ENCODE measurements around the gene TPMT. TPM values are rescaled to one million over a fixed set of nuclear protein-coding genes. Genes with fewer than 3 reads are reported as not detected.
A peak's percentile ranks its signal among the peaks of the same experiment; 100 is the strongest.

Gene TPMT
- total RNA-seq, 4 donors from 2014 or later: 16.3 to 50.8 (median 26.4) TPM

DNA sequence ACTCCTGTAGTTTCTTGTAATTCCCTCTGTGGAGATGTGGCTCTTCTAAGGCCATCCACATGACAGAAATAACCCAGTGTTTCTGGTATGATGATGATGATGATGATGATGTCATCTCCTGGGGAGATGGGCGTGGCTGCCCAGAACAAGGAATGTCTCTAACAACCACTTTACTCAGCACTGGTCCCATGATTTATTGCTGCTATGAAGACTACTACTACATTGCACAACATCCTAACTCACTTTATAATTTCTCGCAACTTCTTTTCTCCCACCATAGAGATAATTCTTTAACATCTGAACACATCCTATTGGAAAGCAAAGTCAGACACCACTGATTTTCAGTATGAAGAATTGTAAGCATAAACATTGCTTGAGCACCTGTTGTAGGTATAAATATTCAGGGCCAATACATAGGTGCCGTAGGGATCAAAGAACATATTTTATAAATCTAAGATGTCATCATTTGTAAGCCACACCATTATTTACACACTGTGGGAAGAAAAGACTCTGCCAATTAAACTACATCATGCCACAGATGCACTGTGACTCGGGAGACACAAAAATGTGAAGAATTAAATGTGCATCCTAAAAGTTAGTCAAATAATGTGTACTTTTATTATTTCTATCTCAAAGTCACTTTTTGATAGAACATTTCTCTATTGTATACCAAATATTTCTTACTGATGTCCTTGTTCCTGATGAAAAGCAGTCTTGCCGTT, 6.4 kb downstream of the TPMT start:
- Histone ChIP-seq H3K36me3 (peaks cover 0 to 21% (median 0%) of the 10 kb centered on the region in 3 donors), H3K9me3 (no peaks in the 10 kb centered on the region), H3K4me1 (peaks cover 0 to 18% (median 0%) of the 10 kb centered on the region in 4 donors), H3K27ac (peak overlapping the region in 3 of 4 donors; percentile 1 to 77 (median 64)), H3K27me3 (no peaks in the 10 kb centered on the region), H3K4me3 (no peak overlapping the region)
- DNase-seq: peak in 2 of 3 donors; percentile 51 to 84
- TF ChIP-seq POLR2A (IDR thresholded peaks at IDR 0.05) (peak in 1 of 2 donors; percentile 12), CTCF (IDR thresholded peaks at IDR 0.05) (no peak)

DNA sequence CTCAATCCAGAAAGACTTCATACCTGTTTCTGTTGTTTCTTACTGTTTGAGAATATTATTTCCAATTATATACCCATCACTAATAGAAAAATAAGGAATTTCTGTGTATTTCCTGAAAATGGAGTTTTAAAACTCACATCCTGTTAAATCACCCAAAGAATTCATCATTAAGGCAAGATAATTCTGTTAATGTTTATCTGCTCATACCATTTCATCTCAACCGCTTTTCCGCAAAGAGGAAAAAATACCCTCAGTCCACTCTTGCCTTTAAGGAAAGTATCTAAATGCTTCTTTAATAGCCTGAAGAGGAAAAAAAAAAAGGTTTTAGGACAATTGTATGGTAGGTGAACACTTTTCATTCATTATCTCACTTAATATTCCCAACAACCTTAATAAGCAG, 7.3 kb downstream of the TPMT start:
- Histone ChIP-seq H3K27me3 (no peaks in the 10 kb centered on the region), H3K4me1 (peaks cover 0 to 18% (median 0%) of the 10 kb centered on the region in 4 donors), H3K9me3 (no peaks in the 10 kb centered on the region), H3K4me3 (no peak overlapping the region), H3K27ac (peak overlapping the region in 3 of 4 donors; percentile 1 to 77 (median 64)), H3K36me3 (peaks cover 0 to 29% (median 0%) of the 10 kb centered on the region in 3 donors)
- TF ChIP-seq POLR2A (IDR thresholded peaks at IDR 0.05) (no peak), CTCF (IDR thresholded peaks at IDR 0.05) (no peak)
- DNase-seq: no peak

GRCh38 chr6:18147160-18147559, 7.7 kb downstream of the TPMT start:
- no peak overlapping the region for H3K4me3 ChIP-seq
- peaks cover 0 to 33% (median 0%) of the 10 kb centered on the region in 3 donors for H3K36me3 ChIP-seq
- peak in 1 of 3 donors; percentile 53 for DNase-seq
- H3K9me3 ChIP-seq: no peaks in the 10 kb centered on the region
- TF ChIP-seq POLR2A (IDR thresholded peaks at IDR 0.05): no peak
- TF ChIP-seq CTCF (IDR thresholded peaks at IDR 0.05): no peak
- peaks cover 0 to 18% (median 0%) of the 10 kb centered on the region in 4 donors for H3K4me1 ChIP-seq
- peak overlapping the region in 3 of 4 donors; percentile 1 to 77 (median 64) for H3K27ac ChIP-seq
- H3K27me3 ChIP-seq: no peaks in the 10 kb centered on the region

DNA sequence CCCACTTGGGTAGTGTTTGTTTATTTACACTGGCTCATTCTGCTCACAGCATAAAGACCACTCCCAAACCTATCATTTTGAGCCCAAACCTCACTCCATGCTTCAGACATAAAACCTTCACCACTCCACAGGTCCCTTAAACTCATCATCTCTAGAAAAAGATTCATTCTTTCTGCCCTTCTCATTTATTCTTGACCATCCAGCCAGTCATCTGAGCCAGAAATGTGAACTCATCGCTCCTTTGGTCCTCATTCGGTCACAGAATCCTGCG, 12.4 kb downstream of the TPMT start:
- Histone ChIP-seq H3K27me3 (no peaks in the 10 kb centered on the region), H3K36me3 (peaks cover 0 to 68% (median 0%) of the 10 kb centered on the region in 3 donors), H3K4me1 (peaks cover 0 to 2% (median 0%) of the 10 kb centered on the region in 4 donors), H3K4me3 (no peak overlapping the region), H3K9me3 (no peaks in the 10 kb centered on the region), H3K27ac (no peak overlapping the region)
- TF ChIP-seq POLR2A (IDR thresholded peaks at IDR 0.05): no peak
- no peak for TF ChIP-seq CTCF (IDR thresholded peaks at IDR 0.05)
- no peak for DNase-seq

GRCh38 chr6:18141805-18142590, 12.9 kb downstream of the TPMT start:
- no peak for DNase-seq
- H3K36me3 ChIP-seq: peaks cover 0 to 71% (median 0%) of the 10 kb centered on the region in 3 donors
- H3K4me1 ChIP-seq: no peaks in the 10 kb centered on the region
- H3K9me3 ChIP-seq: no peaks in the 10 kb centered on the region
- no peak overlapping the region for H3K4me3 ChIP-seq
- H3K27ac ChIP-seq: no peak overlapping the region
- no peaks in the 10 kb centered on the region for H3K27me3 ChIP-seq
- no peak for TF ChIP-seq CTCF (IDR thresholded peaks at IDR 0.05)
- TF ChIP-seq POLR2A (IDR thresholded peaks at IDR 0.05): no peak

Measured in Peyer's patch (tissue), 4 donors.